Measurements from ENCODE around the gene JPH4.

The JPH4 gene

GRCh38 chr14:23563473-23564180 lies 15.0 kb downstream of the JPH4 start:
- DNase-seq (ENCODE audit: low read depth), result no peak

GRCh38 chr14:23562822-23563472 lies 15.6 kb downstream of the JPH4 start:
- DNase-seq (ENCODE audit: low read depth), result no peak

- DNase-seq (ENCODE audit: low read depth), result no peak
Measured at GRCh38 chr14:23561873-23562821, 16.4 kb downstream of the JPH4 start.

GRCh38 chr14:23561259-23561658 lies 17.3 kb downstream of the JPH4 start:
- DNase-seq (ENCODE audit: low read depth), result no peak

GRCh38 chr14:23559926-23560520 lies 18.6 kb downstream of the JPH4 start:
- DNase-seq (ENCODE audit: low read depth), result no peak

- no peak for DNase-seq (ENCODE audit: low read depth)
Measured at GRCh38 chr14:23559010-23559925, 19.3 kb downstream of the JPH4 start.

GRCh38 chr14:23558346-23559009 lies 20.1 kb downstream of the JPH4 start:
- no peak for DNase-seq (ENCODE audit: low read depth)

- no peak for DNase-seq (ENCODE audit: low read depth)
Measured at GRCh38 chr14:23557946-23558345, 20.6 kb downstream of the JPH4 start.

GRCh38 chr14:23557521-23557920 lies 21.1 kb downstream of the JPH4 start:
- DNase-seq (ENCODE audit: low read depth), result no peak

- DNase-seq (ENCODE audit: low read depth), result no peak
Measured at GRCh38 chr14:23556700-23557440, 21.7 kb downstream of the JPH4 start.

- peak; percentile 61 for DNase-seq (ENCODE audit: low read depth)
Measured at GRCh38 chr14:23555882-23556699, 22.5 kb downstream of the JPH4 start, which contains the start of gene THTPA. THTPA (plus strand) TSS chr14:23556271; CDS start chr14:23556758, 487 bp downstream.

GRCh38 chr14:23555533-23555881 lies 23.1 kb downstream of the JPH4 start:
- DNase-seq (ENCODE audit: low read depth), result no peak

- DNase-seq (ENCODE audit: low read depth), result no peak
Measured at GRCh38 chr14:23551266-23552028, 27.1 kb downstream of the JPH4 start, which contains the start of gene ZFHX2. ZFHX2 (minus strand) TSS chr14:23551765; CDS start chr14:23535325, 16,440 bp downstream.

- DNase-seq (ENCODE audit: low read depth), result no peak
Measured at GRCh38 chr14:23550812-23551265, 27.8 kb downstream of the JPH4 start.

GRCh38 chr14:23550131-23550811 lies 28.3 kb downstream of the JPH4 start:
- DNase-seq (ENCODE audit: low read depth), result no peak

GRCh38 chr14:23548351-23549318 lies 30.0 kb downstream of the JPH4 start:
- no peak for DNase-seq (ENCODE audit: low read depth)

Measured in GM04503 (cell line).